B cell (primary cell): ENCODE results near the gene ARHGAP4.

Experiments used
- CTCF ChIP-seq: fragments of 200-600 bp; IDR thresholded peaks from one replicate; pipeline ENCODE4 v1.8.0; 2022; ENCODE audit warnings: antibody characterized with exemption, mild to moderate bottlenecking
- EZH2 ChIP-seq: IDR thresholded peaks from 2 replicates; pipeline ENCODE4 v1.6.1; 2012; ENCODE audit warnings: borderline replicate concordance, low read depth, mild to moderate bottlenecking, moderate library complexity, low read length; ENCODE audit not compliant: insufficient read depth, poor library complexity, severe bottlenecking

GRCh38 chrX:153931748-153932147, 5.7 kb upstream of the ARHGAP4 start:
- TF ChIP-seq EZH2: no peak
- no peak for TF ChIP-seq CTCF
